Endothelial cell of umbilical vein (primary cell): ENCODE data around the gene OPCML. TPM values are rescaled to one million over a fixed set of nuclear protein-coding genes. Genes with fewer than 3 reads are reported as not detected.

ENCODE experiments used
- BruUV-seq: library from RNA; stranded (reverse); fragments of 400-500 nt; replicated peaks from 2 replicates; lab custom pipeline; 2021; lab: Mats Ljungman, UMichigan
- CTCF ChIA-PET: fragments of 300-600, 350-600 bp; sonication (Branson Sonifier 250); formaldehyde crosslinking; loops from one replicate; lab custom pipeline; 2021; ENCODE audit warnings: antibody characterized with exemption, inconsistent platforms; lab: Charles Lee
- POLR2A ChIA-PET: fragments of 300-600, 350-600 bp; sonication (Branson Sonifier 250); formaldehyde crosslinking; loops from one replicate; lab custom pipeline; 2021; ENCODE audit warnings: antibody characterized with exemption, inconsistent platforms; lab: Charles Lee
- DNase-seq: peaks from one replicate; pipeline ENCODE4 v3.0.0-alpha.2; 2011; ENCODE audit warnings: low read depth, low spot score
- FAIRE-seq: peaks from 2 replicates; lab custom pipeline; 2011; peaks lifted over from hg19 to GRCh38; lab: Jason Lieb, UNC
- H2AFZ ChIP-seq: 2 replicates; pipeline ENCODE4 v1.6.0; 2012; ENCODE audit warnings: low read depth, low read length, control low read depth, inconsistent platforms
- H3K27ac ChIP-seq: 2 replicates; pipeline ENCODE4 v1.5.1; 2011; ENCODE audit warnings: low read depth, mild to moderate bottlenecking, control low read depth, low read length, moderate library complexity; ENCODE audit not compliant: insufficient read depth
- H3K27me3 ChIP-seq, 2 experiments: 2 replicates each; pipeline versions ENCODE4 v1.6.0 to v1.6.1; 2011; ENCODE audit warnings: low read length in 2 of 2, mixed read lengths in 1 of 2; ENCODE audit not compliant: control insufficient read depth in 2 of 2, insufficient read depth in 2 of 2
- H3K36me3 ChIP-seq, 2 experiments: 2 replicates in 1 of 2; 3 replicates in 1 of 2; pipeline ENCODE4 v1.5.1; 2011; ENCODE audit warnings: low read length in 2 of 2, mild to moderate bottlenecking in 1 of 2, moderate library complexity in 1 of 2; ENCODE audit not compliant: control insufficient read depth in 2 of 2, insufficient read depth in 2 of 2; ENCODE audit errors: extremely low read depth in 1 of 2
- H3K4me1 ChIP-seq: 3 replicates; pipeline ENCODE4 v1.5.1; 2011; ENCODE audit warnings: mild to moderate bottlenecking, low read length; ENCODE audit not compliant: control insufficient read depth, insufficient read depth; ENCODE audit errors: extremely low read depth
- H3K4me2 ChIP-seq: 2 replicates; pipeline ENCODE4 v1.6.1; 2011; ENCODE audit warnings: low read length, control low read depth, mixed read lengths; ENCODE audit not compliant: insufficient read depth
- H3K4me3 ChIP-seq, 3 experiments: fragments of 200-600 bp in 1 of 3; sonication (generic), shearing (Covaris generic) in 1 of 3; replicated peaks in 1 of 3; 2 replicates each; pipeline ENCODE4 v1.5.1; 2011 to 2016; ENCODE audit warnings: control low read depth in 3 of 3, low read length in 3 of 3, mild to moderate bottlenecking in 2 of 3, inconsistent platforms in 1 of 3, low read depth in 1 of 3, moderate library complexity in 1 of 3; ENCODE audit not compliant: insufficient read depth in 1 of 3
- H3K79me2 ChIP-seq: 2 replicates; pipeline ENCODE4 v1.6.0; 2012; ENCODE audit warnings: low read length, inconsistent platforms; ENCODE audit not compliant: control insufficient read depth, insufficient read depth
- H3K9ac ChIP-seq: replicated peaks from 2 replicates; pipeline ENCODE3; 2011; ENCODE audit warnings: low read length, control low read depth; ENCODE audit not compliant: insufficient read depth; ENCODE audit errors: extremely low read depth
- H3K9me1 ChIP-seq: replicated peaks from 3 replicates; pipeline ENCODE4 v1.6.0; 2011; ENCODE audit warnings: mild to moderate bottlenecking, low read length; ENCODE audit not compliant: control insufficient read depth, insufficient read depth; ENCODE audit errors: extremely low read depth
- H3K9me3 ChIP-seq: replicated peaks from 2 replicates; pipeline ENCODE4 v1.5.1; 2012; ENCODE audit warnings: low read length, inconsistent platforms; ENCODE audit not compliant: control insufficient read depth, insufficient read depth
- H4K20me1 ChIP-seq: replicated peaks from 2 replicates; pipeline ENCODE3; 2011; ENCODE audit warnings: mild to moderate bottlenecking, low read length; ENCODE audit not compliant: control insufficient read depth, insufficient read depth; ENCODE audit errors: extremely low read depth
- EZH2 ChIP-seq: IDR thresholded peaks from 2 replicates; pipeline ENCODE4 v1.6.1; 2012; ENCODE audit warnings: borderline replicate concordance, low read depth, mild to moderate bottlenecking, moderate library complexity, low read length, inconsistent platforms; ENCODE audit not compliant: severe bottlenecking
- FOS ChIP-seq: IDR thresholded peaks from 2 replicates; pipeline ENCODE4 v1.6.1; 2011; ENCODE audit warnings: mild to moderate bottlenecking, low read length, moderate library complexity, borderline replicate concordance; ENCODE audit not compliant: insufficient read depth
- GATA2 ChIP-seq: IDR thresholded peaks from 2 replicates; pipeline ENCODE4 v1.7.0; 2011; ENCODE audit warnings: low read depth, mild to moderate bottlenecking, moderate library complexity, mixed read lengths, low read length; ENCODE audit not compliant: insufficient read length, insufficient read depth
- JUN ChIP-seq: IDR thresholded peaks from 2 replicates; pipeline ENCODE4 v1.6.1; 2011; ENCODE audit warnings: borderline replicate concordance, low read depth; ENCODE audit not compliant: insufficient read length, insufficient read depth
- MYC ChIP-seq: IDR thresholded peaks from one replicate; pipeline ENCODE4 v1.6.1; 2011; ENCODE audit warnings: mild to moderate bottlenecking, low read depth, low read length
- POLR2A ChIP-seq: IDR thresholded peaks from 2 replicates; pipeline ENCODE4 v1.6.1; 2012; ENCODE audit warnings: low read depth, mild to moderate bottlenecking, control low read depth, low read length
- POLR2AphosphoS5 ChIP-seq: IDR thresholded peaks from 2 replicates; pipeline ENCODE4 v1.6.1; 2012; ENCODE audit warnings: low read depth, mild to moderate bottlenecking, control low read depth, low read length, moderate library complexity; ENCODE audit not compliant: insufficient read depth
- dilution Hi-C: fragments of 300-500 bp; cut with MboI; formaldehyde crosslinking; loops from one replicate; pipeline ENCODE4 v1.15.0; 2019; ENCODE audit warnings: low sequenced_read_pairs; ENCODE audit not compliant: extremely low pct_ligation_motif_present
- intact Hi-C: fragments of 100-400 bp; cut with micrococcal nuclease; formaldehyde crosslinking; loops from one replicate; pipeline ENCODE4 v1.10.0; 2022
- polyA plus RNA-seq, 4 experiments: library from polyadenylated mRNA; depleted of rRNA in 3 of 4; stranded (reverse) in 3 of 4; unstranded in 1 of 4; fragments of >200 nt; gene quantifications; 2 replicates each; pipeline versions ENCODE4 v1.2.1 to v1.2.3, GENCODE V29; 2011 to 2012; ENCODE audit warnings: missing spikeins in 1 of 4
- total RNA-seq: library from RNA; stranded (reverse); gene quantifications from 2 replicates; pipeline ENCODE4 v1.2.3, GENCODE V29; 2021
- TF ChIP-seq, protein P1 (sequence below): IDR thresholded peaks from 2 replicates; pipeline ENCODE4 v1.6.1; 2011; ENCODE audit not compliant: insufficient read depth, insufficient read length
- TF ChIP-seq, protein P2 (sequence below), 2 donors: IDR thresholded peaks; 1 replicate in 1 of 2; 2 replicates in 1 of 2; pipeline ENCODE4 v1.5.1; 2011; ENCODE audit warnings: low read length in 2 of 2, mild to moderate bottlenecking in 2 of 2, moderate library complexity in 2 of 2, control low read depth in 1 of 2, inconsistent platforms in 1 of 2, low read depth in 1 of 2; ENCODE audit not compliant: insufficient read depth in 1 of 2; ENCODE audit errors: extremely low read depth in 1 of 2

Gene OPCML
- total and polyA plus RNA-seq, 2 donors (not counting 3 experiments of a cell fraction or from before 2014, with no cell fraction given) = not detected

DNA sequence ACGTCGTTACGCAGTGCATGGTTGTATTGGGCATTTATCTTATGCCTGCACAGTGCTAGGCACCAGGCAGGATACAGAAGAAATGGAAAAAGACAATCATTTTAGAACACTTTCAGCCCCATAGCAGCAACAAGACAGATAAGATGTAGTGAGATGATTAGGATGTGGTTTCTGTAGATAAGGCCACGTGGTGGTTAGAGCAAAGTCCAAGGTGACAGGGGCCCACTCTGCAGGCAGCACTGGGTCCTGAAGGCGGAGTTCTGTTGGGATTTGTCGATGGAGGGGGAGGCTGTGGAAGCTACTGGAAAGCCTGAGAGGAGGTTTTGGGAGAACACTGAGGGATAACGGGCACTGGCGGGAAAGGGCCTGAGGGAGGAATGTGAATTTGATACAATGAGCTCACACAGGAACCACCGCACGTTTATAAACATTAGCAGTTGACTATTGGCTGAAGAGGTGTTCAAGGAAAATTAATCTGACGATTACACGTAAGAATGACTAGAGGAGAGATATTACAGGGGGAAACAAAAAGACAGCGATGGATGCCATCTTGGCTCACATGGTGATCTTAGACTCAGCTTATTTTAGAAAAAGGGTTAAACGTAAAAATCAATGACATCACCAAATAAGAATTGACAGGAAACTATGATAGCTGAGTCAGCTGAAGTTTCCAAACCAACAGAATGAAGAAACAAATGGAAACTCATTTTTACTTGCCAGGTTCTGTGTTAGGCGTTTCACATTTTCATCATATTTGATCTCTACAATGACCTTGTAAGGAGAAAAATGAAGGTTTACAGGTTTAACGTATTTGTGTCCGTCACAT, 551.0 kb downstream of the OPCML start:
- H3K9me3 ChIP-seq = no peaks in the 10 kb centered on the region
- H3K4me3 ChIP-seq = no peak overlapping the region
- H3K9me1 ChIP-seq = no peaks in the 10 kb centered on the region
- H4K20me1 ChIP-seq = no peaks in the 10 kb centered on the region
- DNase-seq (no peak), FAIRE-seq (no peak)
- no peak overlapping the region for H3K9ac ChIP-seq
- H3K27me3 ChIP-seq = no peaks in the 10 kb centered on the region
- BruUV-seq = no TSS peak
- ChIA-PET CTCF (no interaction called here), POLR2A (no interaction called here)
- no peaks in the 10 kb centered on the region for H3K79me2 ChIP-seq
- H3K4me1 ChIP-seq = no peaks in the 10 kb centered on the region
- no peak overlapping the region for H3K4me2 ChIP-seq
- no peak overlapping the region for H2AFZ ChIP-seq
- H3K36me3 ChIP-seq = no peaks in the 10 kb centered on the region
- intact Hi-C loops = no loop called here
- dilution Hi-C loops = no loop called here
- TF ChIP-seq POLR2AphosphoS5 (no peak), GATA2 (no peak), EZH2 (no peak), MYC (no peak), POLR2A (no peak), FOS (no peak), JUN (no peak)
- TF ChIP-seq, protein P1, sequence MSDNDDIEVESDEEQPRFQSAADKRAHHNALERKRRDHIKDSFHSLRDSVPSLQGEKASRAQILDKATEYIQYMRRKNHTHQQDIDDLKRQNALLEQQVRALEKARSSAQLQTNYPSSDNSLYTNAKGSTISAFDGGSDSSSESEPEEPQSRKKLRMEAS = no peak
- TF ChIP-seq, protein P2, sequence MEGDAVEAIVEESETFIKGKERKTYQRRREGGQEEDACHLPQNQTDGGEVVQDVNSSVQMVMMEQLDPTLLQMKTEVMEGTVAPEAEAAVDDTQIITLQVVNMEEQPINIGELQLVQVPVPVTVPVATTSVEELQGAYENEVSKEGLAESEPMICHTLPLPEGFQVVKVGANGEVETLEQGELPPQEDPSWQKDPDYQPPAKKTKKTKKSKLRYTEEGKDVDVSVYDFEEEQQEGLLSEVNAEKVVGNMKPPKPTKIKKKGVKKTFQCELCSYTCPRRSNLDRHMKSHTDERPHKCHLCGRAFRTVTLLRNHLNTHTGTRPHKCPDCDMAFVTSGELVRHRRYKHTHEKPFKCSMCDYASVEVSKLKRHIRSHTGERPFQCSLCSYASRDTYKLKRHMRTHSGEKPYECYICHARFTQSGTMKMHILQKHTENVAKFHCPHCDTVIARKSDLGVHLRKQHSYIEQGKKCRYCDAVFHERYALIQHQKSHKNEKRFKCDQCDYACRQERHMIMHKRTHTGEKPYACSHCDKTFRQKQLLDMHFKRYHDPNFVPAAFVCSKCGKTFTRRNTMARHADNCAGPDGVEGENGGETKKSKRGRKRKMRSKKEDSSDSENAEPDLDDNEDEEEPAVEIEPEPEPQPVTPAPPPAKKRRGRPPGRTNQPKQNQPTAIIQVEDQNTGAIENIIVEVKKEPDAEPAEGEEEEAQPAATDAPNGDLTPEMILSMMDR (IDR thresholded peaks at IDR 0.05; ENCODE audit: extremely low read depth in 1 of 2, insufficient read depth in 1 of 2, low read depth in 1 of 2, low read length in 2 of 2) = no peak
- H3K27ac ChIP-seq = no peak overlapping the region
